Measurements from ENCODE around the gene HECTD2.
"Not testable (repeated sequence)": the region's sequence is repeated elsewhere in the genome, so short reads cannot be mapped to it uniquely, and the experiment has no call there.

The HECTD2 gene, protein sequence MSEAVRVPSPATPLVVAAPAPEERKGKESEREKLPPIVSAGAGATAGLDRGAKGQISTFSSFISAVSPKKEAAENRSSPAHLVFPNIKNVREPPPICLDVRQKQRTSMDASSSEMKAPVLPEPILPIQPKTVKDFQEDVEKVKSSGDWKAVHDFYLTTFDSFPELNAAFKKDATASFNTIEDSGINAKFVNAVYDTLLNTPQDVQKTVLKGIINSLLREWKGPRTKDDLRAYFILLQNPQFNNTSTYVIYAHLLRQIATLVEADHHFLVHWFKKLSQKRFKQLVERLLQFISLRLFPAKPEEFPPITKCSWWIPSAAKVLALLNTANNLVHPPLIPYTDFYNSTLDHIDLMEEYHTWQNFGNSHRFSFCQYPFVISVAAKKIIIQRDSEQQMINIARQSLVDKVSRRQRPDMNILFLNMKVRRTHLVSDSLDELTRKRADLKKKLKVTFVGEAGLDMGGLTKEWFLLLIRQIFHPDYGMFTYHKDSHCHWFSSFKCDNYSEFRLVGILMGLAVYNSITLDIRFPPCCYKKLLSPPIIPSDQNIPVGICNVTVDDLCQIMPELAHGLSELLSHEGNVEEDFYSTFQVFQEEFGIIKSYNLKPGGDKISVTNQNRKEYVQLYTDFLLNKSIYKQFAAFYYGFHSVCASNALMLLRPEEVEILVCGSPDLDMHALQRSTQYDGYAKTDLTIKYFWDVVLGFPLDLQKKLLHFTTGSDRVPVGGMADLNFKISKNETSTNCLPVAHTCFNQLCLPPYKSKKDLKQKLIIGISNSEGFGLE

DNA sequence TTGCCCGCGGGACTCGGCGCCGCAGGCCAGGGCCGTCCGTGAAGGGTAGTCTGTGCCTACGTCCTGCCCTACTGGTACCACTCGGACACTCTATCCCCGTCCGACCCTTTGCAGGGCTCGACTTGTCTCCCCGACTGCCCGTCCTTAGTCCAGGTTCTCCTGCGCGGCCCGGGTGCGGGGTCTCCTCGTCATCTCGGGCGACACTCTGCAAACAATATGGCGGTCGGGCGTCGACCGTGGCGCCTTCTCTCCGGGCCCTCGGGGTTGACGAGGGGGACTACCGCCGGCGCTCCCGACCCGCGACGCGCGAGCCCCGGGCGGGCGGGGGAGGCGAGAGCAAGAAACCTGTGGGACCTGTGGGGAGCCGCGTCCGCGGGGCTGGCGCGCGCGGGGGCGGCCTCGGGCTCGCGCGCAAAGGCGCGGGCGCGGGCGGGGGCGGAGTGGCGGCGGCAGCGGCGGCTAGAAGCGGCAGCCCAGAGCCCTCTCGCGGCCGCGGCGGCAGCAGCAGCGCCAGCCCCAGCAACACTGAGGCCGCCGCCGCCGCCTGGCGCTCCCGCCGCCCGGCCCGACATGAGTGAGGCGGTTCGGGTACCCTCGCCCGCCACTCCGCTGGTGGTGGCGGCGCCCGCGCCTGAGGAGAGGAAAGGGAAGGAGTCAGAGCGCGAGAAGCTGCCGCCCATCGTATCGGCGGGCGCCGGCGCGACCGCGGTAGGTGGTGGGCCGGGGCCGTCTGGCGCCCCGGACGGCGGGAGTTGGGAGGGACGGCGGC is at the start of gene HECTD2:
Gene HECTD2 (plus strand): TSS at position 476 of the 769 bp plus-strand sequence. CDS start 95 bp downstream, at position 571.
- peak; percentile 87 for TF ChIP-seq ZFX (IDR thresholded peaks at IDR 0.05)
- TF ChIP-seq, protein P1, sequence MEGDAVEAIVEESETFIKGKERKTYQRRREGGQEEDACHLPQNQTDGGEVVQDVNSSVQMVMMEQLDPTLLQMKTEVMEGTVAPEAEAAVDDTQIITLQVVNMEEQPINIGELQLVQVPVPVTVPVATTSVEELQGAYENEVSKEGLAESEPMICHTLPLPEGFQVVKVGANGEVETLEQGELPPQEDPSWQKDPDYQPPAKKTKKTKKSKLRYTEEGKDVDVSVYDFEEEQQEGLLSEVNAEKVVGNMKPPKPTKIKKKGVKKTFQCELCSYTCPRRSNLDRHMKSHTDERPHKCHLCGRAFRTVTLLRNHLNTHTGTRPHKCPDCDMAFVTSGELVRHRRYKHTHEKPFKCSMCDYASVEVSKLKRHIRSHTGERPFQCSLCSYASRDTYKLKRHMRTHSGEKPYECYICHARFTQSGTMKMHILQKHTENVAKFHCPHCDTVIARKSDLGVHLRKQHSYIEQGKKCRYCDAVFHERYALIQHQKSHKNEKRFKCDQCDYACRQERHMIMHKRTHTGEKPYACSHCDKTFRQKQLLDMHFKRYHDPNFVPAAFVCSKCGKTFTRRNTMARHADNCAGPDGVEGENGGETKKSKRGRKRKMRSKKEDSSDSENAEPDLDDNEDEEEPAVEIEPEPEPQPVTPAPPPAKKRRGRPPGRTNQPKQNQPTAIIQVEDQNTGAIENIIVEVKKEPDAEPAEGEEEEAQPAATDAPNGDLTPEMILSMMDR (conservative IDR thresholded peaks at IDR 0.05), result peak; percentile 87
- H3K27ac ChIP-seq, result peak within 1 kb of the TSS; percentile 92

DNA sequence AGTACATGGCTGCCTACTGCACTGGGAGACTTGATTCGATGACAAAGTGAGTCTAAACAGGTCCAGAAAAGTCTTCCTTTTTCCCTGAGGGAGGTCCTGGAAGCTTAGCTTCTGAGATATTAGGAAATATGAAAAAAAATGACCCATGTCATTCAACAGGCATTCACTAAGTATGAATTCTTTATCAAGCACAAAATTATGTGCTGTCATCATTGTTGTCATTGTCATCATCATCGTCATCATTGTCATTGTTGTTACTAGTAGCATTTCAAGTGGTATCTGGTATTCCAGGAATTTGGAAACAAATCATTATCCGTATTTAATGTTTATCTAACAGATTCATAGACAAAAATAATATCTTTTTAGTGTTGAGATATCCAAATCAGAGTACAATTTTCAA is 49.7 kb upstream of the HECTD2 start:
- TF ChIP-seq, protein P1 (conservative IDR thresholded peaks at IDR 0.05), result no peak
- H3K27ac ChIP-seq, result no peak overlapping the region

DNA sequence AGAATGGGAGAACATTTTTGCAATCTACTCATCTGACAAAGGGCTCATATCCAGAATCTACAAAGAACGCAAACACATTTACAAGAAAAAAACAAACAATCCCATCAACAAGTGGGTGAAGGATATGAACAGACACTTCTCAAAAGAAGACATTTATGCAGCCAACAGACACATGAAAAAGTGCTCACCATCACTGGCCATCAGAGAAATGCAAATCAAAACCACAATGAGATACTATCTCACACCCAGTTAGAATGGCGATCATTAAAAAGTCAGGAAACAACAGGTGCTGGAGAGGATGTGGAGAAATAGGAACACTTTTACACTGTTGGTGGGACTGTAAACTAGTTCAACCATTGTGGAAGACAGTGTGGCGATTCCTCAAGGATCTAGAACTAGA is 44.6 kb upstream of the HECTD2 start:
- not testable (repeated sequence) for H3K27ac ChIP-seq

DNA sequence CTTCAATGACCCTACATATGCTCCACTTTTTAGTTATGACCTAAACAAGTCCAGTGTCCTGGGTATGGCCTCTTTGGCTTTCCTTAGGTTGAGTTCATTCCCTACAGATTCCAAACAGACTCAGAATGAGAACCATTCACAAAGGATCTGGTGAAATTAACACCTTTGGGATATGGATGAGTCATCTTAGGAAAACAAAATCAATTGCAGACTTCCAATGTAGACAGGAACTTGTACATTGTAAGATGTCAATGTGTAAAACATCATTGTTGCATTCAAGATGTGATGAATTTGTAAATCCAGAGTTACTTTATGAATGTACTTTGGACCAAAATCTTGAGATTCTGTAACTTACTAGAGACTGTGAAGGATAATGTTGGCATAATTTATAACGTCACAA is 43.4 kb upstream of the HECTD2 start:
- TF ChIP-seq, protein P1 (conservative IDR thresholded peaks at IDR 0.05), result no peak
- TF ChIP-seq ZFX (IDR thresholded peaks at IDR 0.05), result no peak
- no peak overlapping the region for H3K27ac ChIP-seq

DNA sequence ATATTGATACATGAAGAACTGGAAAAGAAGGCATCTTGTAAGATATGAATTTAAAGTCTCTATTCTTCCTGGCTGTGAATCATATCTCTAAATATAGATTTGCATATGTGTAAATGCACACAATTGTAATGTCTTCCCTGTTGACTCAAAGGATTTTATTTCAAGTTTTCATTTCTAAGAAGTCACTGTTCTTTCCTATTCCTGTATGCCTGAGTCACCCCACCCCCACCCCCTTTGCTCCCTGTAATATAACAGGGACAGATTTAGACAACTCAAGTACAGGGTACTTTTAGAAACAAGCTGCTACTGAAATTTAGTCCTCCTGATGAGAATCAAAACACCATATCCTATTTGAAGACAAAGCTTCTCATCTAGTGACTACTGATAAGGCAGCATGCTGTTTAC is 43.0 kb upstream of the HECTD2 start:
- no peak overlapping the region for H3K27ac ChIP-seq
- no peak for TF ChIP-seq ZFX (IDR thresholded peaks at IDR 0.05)
- TF ChIP-seq, protein P1 (conservative IDR thresholded peaks at IDR 0.05), result no peak

DNA sequence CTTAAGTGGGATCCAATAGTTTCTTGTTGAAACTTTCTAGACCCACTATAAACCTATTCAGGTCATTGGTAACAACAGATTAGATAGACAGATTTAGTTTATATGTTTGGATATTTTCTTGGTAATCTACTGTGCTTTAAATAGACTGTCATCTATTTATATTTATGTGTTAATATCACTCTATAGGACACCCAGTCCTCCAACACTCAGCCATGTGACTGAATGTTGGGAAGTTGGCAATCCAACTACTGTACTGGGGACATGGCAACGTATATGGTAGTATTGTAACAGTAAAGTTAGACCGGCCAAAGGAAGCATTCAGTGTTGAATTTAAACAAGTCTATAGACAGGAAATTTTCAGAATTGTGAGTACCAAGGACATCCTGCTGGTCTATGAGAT is 42.6 kb upstream of the HECTD2 start:
- no peak overlapping the region for H3K27ac ChIP-seq

DNA sequence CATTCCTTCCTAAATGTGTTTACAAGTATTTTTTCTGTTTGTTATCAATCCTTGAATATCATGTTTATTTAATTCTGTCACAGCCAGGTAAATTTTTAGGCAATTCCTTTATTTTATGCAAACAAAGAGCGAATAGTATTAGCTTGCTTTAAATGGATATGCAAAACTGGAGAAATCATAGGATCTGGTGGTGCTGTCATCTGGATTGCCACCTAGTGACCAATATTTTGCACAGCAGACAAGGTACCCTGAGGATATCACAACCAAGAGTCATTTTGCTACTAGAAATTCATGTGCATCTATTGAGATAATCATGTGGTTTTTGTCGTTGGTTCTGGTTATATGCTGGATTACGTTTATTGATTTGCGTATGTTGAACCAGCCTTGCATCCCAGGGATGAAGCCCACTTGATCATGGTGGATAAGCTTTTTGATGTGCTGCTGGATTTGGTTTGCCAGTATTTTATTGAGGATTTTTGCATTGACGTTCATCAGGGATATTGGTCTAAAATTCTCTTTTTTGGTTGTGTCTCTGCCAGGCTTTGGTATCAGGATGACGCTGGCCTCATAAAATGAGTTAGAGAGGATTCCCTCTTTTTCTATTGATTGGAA is 40.1 kb upstream of the HECTD2 start:
- H3K27ac ChIP-seq, result not testable (repeated sequence)
- TF ChIP-seq, protein P1 (conservative IDR thresholded peaks at IDR 0.05), result peak; percentile 78

More for the DNA sequence above, 42.6 kb upstream of the HECTD2 start:
- TF ChIP-seq ZFX (IDR thresholded peaks at IDR 0.05), result no peak
- TF ChIP-seq, protein P1 (conservative IDR thresholded peaks at IDR 0.05), result no peak
